OCI-LY3 (cell line): ENCODE data around the gene ARNT2.

Source experiments
- EZH2phosphoT487 ChIP-seq: fragments of 200-600 bp; shearing (Covaris generic); IDR thresholded peaks from 2 replicates; pipeline ENCODE4 v1.6.1; 2018; ENCODE audit warnings: antibody characterized with exemption, mixed run types, low read depth
- TF ChIP-seq, protein P1 (sequence below): fragments of 200-600, 300-600 bp; sonication (generic); IDR thresholded peaks from 2 replicates; pipeline ENCODE4 v1.5.1; 2014; ENCODE audit warnings: antibody characterized with exemption, low read length, low read depth

- TF ChIP-seq, protein P1, sequence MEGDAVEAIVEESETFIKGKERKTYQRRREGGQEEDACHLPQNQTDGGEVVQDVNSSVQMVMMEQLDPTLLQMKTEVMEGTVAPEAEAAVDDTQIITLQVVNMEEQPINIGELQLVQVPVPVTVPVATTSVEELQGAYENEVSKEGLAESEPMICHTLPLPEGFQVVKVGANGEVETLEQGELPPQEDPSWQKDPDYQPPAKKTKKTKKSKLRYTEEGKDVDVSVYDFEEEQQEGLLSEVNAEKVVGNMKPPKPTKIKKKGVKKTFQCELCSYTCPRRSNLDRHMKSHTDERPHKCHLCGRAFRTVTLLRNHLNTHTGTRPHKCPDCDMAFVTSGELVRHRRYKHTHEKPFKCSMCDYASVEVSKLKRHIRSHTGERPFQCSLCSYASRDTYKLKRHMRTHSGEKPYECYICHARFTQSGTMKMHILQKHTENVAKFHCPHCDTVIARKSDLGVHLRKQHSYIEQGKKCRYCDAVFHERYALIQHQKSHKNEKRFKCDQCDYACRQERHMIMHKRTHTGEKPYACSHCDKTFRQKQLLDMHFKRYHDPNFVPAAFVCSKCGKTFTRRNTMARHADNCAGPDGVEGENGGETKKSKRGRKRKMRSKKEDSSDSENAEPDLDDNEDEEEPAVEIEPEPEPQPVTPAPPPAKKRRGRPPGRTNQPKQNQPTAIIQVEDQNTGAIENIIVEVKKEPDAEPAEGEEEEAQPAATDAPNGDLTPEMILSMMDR: no peak
- no peak for TF ChIP-seq EZH2phosphoT487
These were observed 58.8 kb downstream of the ARNT2 start for GRCh38 chr15:80462836-80463512.
